ENCODE measurements around the gene MYL9.

MYL9 gene

DNA sequence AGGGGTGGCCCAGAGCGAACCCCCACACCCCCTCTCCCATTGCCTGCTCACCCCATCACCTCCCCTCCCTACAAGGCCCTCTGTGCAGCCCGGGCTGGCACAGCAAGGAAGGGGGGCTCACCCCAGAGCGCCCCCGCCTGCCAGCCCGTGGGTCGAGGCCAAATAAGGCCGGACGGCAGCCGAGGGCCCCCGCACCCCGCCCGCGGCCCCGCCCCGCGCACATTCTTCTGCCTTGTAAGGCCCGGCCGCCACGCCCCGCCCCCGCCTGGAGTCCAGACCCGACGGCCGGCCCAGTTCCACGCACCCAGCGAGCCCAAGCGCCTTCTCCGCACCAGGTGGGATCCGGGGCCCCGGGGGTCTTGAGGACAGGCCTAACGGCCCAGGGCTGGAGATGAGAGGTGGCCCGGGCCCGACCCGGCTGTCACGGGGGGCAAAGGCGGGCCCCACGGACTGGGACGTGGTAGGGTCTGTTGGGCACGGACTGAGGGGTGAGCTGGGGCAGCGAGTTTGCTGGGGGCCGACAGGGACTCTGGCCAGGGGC is at the start of gene MYL9:
Gene MYL9, plus strand, starts transcription at position 293 of the 541 bp plus-strand sequence. CDS start 3,366 bp downstream, outside the sequence.
- H3K4me1 Mint-ChIP-seq: peaks cover 19% of the 10 kb centered on the region
- no peaks in the 10 kb centered on the region for H3K9me3 Mint-ChIP-seq
- DNase-seq (no peak), ATAC-seq (peak; percentile 58)
- H3K4me3 Mint-ChIP-seq: peak within 1 kb of the TSS in 1 of 2 donors; percentile 37
- no peaks in the 10 kb centered on the region for H3K27me3 Mint-ChIP-seq
- peak within 1 kb of the TSS in 1 of 2 donors; percentile 76 for H3K27ac Mint-ChIP-seq

DNA sequence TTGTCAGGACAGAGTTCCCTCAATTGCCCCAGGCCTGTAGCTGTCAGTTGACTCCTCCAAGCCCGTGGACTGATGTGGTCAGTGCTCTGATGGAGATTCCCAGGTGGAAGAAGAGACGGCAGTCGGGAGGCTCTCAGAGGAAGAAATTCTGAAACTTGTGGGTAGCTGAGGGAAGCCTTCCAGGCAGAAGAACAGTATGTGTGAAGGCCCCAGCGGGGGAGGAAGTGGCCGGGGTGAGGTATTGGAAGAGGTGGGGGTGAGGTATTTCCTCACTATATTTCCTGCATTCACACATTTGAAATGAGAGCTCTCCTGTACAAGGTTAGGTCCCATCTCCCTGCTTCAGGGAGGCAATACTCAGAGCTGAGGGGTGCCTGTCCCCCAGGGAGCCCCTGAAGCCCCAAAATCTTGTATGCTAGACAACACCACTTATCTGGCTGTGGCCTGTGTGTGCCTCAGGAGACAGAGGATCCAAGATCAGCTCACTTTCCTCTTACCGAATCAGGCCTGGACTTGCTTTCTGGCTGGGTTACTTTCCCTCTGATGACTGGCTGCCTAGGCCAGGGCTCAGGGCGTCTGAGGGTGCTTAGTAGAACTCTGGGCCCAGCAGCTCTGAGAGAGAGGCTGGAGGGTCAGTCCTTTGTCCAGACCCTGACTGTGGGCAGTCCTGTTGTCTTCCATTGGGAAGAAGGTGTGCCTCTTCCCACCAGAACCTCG is 49.3 kb upstream of the MYL9 start:
- Mint-ChIP-seq H3K9me3 (no peaks in the 10 kb centered on the region), H3K4me1 (peaks cover 35% of the 10 kb centered on the region), H3K4me3 (peak overlapping the region; percentile 65 to 79), H3K27ac (peak overlapping the region; percentile 21 to 29), H3K27me3 (no peaks in the 10 kb centered on the region)
- peak; percentile 40 to 63 for DNase-seq
- ATAC-seq: peak; percentile 97

DNA sequence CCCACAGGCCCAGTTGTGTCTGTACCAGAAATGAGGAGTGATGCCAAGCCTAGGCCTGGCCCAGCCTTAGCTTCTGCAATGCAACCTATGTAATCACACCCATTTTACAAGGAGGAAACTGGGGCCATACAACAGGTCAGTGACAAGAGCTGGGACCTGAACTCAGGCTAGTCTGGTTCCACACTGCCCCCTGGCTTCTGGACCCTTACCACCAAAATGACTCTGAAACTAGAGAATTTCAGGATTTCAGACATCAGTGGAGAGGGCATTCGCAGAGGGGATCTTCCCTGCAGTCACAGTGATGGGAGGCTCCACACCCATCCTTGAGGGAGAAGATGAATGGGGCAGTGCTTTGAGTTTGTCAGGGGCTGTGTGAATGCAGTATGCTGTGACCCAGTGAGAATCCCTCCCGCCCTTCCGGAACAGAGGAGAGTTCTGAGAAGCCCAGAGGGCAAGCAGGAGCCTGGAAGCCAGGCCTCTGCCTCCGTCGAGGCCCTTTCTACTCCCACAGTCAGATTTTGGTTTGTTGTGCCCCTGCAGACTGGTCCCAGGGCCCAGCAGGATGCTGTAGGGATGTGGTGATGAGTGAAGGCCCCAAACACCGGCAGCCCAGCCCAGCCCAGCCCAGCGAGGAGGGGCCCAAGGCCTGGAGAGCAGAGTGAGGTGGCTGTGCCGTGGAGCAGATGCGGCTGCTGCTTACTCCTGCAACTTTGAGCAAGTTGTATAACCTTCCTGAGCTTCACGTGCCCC is 48.1 kb upstream of the MYL9 start:
- Mint-ChIP-seq H3K4me3 (no peak overlapping the region), H3K27me3 (no peaks in the 10 kb centered on the region), H3K4me1 (peaks cover 35% of the 10 kb centered on the region), H3K9me3 (no peaks in the 10 kb centered on the region), H3K27ac (no peak overlapping the region)
- DNase-seq: peak in 1 of 2 donors; percentile 18
- ATAC-seq: no peak

GRCh38 chr20:36493801-36494114 is 47.6 kb upstream of the MYL9 start:
- H3K27ac Mint-ChIP-seq: peak overlapping the region in 1 of 2 donors; percentile 13
- H3K4me3 Mint-ChIP-seq: no peak overlapping the region
- no peak for DNase-seq
- ATAC-seq: no peak
- H3K9me3 Mint-ChIP-seq: no peaks in the 10 kb centered on the region
- peaks cover 35% of the 10 kb centered on the region for H3K4me1 Mint-ChIP-seq
- no peaks in the 10 kb centered on the region for H3K27me3 Mint-ChIP-seq

DNA sequence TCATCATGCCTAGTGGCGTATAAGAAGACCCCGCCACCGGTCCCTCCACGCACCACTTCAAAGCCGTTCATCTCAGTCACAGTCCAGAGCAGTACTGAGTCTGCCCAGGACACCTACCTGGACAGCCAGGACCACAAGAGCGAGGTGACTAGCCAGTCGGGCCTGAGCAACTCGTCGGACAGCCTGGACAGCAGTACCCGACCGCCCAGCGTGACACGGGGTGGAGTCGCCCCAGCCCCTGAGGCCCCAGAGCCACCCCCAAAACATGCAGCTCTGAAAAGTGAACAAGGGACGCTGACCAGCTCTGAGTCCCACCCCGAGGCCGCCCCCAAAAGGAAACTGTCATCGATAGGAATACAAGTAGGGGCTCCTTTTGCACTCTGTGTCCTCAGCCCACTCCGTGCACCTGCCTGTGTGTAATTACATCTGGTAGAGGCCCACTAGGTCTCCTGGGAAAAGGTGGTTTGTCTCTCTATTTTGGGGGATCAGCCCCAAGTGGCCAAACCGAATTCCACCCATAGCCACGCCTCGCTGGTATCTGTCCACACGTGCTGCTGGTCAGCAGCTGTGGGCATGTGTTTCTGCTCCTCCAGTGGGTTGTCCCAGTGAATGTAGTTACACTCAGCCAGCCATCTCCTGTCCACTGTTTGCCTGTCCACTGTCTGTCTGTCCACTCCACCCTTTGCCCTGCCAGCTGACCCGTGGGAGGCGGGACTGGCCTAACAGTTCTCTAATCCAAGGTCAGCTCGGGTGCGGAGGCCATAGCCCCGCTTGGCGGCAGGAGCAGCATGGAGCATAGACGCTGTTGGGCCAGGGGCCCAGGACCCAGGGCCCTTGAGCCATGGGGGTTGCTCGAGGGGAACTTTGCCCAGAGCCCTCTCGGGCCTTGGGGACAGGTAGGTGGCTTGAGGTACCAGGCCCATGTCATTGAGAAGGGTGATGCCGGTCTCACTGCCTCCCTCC is 44.3 kb upstream of the MYL9 start:
- no peak for ATAC-seq
- Mint-ChIP-seq H3K4me1 (peaks cover 25% of the 10 kb centered on the region), H3K27ac (peak overlapping the region in 1 of 2 donors; percentile 88)

GRCh38 chr20:36497856-36498255 is 43.5 kb upstream of the MYL9 start:
- no peak for DNase-seq
- Mint-ChIP-seq H3K27ac (peak overlapping the region in 1 of 2 donors; percentile 51), H3K4me3 (no peak overlapping the region), H3K27me3 (no peaks in the 10 kb centered on the region), H3K9me3 (no peaks in the 10 kb centered on the region), H3K4me1 (peaks cover 21% of the 10 kb centered on the region)
- ATAC-seq: no peak

More for the DNA sequence above, 44.3 kb upstream of the MYL9 start:
- H3K27me3 Mint-ChIP-seq: no peaks in the 10 kb centered on the region
- H3K9me3 Mint-ChIP-seq: no peaks in the 10 kb centered on the region
- no peak overlapping the region for H3K4me3 Mint-ChIP-seq
- no peak for DNase-seq

DNA sequence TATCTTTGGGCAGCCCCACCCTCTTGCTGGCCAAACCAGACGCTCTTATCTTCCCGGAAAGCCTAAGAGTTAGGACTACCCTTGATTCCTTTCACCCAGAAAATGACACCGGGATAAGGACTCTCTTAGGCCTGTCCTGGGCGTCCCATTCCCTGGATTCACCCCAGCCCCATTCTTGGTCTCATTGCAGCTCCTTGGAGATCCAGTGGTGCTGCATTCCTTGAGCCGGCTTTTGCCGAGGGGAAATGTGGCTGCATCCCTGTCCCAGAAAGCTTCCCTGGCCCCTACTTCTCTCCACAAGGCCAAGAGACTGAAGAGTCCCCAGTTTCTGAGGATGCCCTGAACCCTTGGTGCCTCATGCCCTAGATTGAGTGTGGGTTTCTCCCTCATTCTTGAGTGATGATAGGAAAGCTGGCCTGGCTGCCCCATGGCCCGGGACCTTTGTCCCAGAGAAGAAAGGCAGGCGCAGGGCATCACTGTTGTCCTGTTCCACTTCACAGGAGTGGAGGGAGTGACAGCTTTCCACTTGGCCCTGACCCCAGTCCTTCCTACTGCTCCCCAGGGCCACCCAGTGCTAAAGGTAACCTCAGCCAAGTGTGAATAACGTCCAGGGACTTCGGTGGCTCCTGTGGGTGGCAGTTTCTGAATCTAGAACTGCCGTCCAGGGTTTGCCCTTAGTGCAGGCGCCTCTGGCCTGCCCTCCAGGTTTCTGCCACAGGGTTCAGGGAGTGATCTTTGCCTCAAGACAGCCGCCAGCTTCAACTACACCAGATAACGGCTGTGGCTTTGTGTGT is 42.7 kb upstream of the MYL9 start:
- DNase-seq: no peak
- H3K9me3 Mint-ChIP-seq: no peaks in the 10 kb centered on the region
- no peak for ATAC-seq
- H3K27me3 Mint-ChIP-seq: no peaks in the 10 kb centered on the region
- peak overlapping the region; percentile 54 to 74 for H3K27ac Mint-ChIP-seq
- peaks cover 17% of the 10 kb centered on the region for H3K4me1 Mint-ChIP-seq
- no peak overlapping the region for H3K4me3 Mint-ChIP-seq

DNA sequence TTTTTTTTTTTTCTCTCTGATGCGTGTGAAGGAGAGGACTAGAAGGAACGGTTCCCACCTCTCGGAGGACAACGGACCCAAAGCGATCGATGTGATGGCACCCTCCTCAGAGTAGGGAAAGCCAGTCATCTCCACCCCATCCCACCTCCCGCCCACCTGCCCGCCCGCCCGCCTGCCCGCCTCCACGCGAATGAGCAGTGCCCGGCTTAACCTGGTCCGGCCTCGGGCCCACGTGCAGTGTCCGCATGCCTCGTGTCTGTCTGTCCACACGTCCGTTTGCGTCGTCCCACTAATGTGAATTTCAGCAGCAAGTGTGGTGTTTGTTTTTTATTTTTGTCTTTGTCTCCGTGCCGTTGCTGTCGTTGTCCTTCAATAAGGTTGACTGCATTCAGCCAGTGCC is 42.1 kb upstream of the MYL9 start:
- Mint-ChIP-seq H3K27me3 (no peaks in the 10 kb centered on the region), H3K27ac (peak overlapping the region in 1 of 2 donors; percentile 54), H3K9me3 (no peaks in the 10 kb centered on the region), H3K4me1 (peaks cover 17% of the 10 kb centered on the region), H3K4me3 (no peak overlapping the region)
- ATAC-seq: no peak
- no peak for DNase-seq

DNA sequence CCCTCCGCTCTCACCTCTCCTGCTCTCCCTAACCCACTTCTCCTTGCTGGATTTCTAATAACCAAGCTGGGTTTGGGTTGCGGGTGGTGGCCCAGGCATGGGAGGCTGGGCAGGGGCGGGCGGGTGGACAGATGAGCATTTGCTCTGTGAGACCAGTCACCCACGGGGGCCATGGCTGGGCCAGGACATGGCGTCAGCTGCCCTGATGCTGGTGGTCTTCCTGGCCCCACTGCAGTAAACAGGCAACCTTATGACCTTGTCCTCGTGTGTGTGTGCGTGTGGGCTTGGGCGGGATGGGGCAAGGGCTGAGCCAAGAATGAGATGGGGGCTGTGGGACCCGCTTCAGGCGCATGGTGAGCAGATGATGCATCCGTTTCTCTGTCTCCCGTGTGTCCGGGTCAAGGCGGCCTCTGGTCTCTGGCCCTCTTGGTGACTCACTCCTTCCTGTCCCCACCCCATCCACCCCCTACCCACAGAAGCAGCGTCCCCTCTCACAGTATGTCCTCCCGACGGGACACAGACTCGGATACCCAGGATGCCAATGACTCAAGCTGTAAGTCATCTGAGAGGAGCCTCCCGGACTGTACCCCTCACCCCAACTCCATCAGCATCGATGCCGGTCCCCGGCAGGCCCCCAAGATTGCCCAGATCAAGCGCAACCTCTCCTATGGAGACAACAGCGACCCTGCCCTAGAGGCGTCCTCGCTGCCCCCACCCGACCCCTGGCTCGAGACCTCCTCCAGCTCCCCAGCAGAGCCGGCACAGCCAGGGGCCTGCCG is 41.4 kb upstream of the MYL9 start:
- ATAC-seq (no peak), DNase-seq (no peak)
- Mint-ChIP-seq H3K27ac (peak overlapping the region in 1 of 2 donors; percentile 77), H3K4me1 (peaks cover 17% of the 10 kb centered on the region), H3K4me3 (no peak overlapping the region), H3K27me3 (no peaks in the 10 kb centered on the region), H3K9me3 (no peaks in the 10 kb centered on the region)

DNA sequence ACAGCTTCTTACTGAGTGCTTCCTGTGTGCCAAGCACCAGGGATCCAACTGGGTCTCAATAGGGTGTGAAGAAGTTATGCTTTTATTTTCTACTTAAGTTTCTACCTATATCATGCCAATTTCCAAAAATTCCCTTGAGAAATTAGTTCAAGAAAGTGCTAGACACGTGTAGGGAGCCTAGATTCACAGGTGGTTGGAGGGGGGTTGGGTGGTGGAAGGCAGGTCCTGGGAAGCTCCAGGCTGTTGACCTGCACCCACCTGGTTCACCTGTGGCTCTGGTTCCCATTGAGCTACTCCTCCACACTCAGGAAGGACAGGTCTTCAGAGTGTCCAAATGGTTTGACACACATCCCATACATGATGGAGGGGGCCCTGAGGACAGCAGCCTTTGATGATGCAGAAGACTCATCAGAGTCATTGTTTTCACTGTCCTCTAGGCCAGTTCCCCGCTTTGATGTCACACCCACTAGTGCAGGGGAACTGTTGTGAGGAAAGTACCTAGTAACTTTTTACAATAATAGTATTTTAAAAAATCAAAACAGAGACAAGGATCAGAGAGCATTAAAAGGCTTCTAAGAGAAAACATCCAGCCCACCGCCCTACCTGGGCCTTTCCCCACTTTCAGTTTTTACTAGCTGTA is 39.8 kb upstream of the MYL9 start:
- no peaks in the 10 kb centered on the region for H3K27me3 Mint-ChIP-seq
- ATAC-seq: peak; percentile 74

GRCh38 chr20:36504295-36504694 is 37.0 kb upstream of the MYL9 start:
- Mint-ChIP-seq H3K4me1 (peaks cover 17% of the 10 kb centered on the region), H3K4me3 (no peak overlapping the region)
- ATAC-seq: no peak

More for the DNA sequence above, 39.8 kb upstream of the MYL9 start:
- no peak for DNase-seq
- Mint-ChIP-seq H3K27ac (peak overlapping the region; percentile 33 to 71), H3K4me3 (peak overlapping the region in 1 of 2 donors; percentile 19), H3K9me3 (no peaks in the 10 kb centered on the region), H3K4me1 (peaks cover 17% of the 10 kb centered on the region)

GRCh38 chr20:36506253-36506652 is 35.1 kb upstream of the MYL9 start:
- no peak for DNase-seq
- H3K4me1 Mint-ChIP-seq: peaks cover 15% of the 10 kb centered on the region
- no peak overlapping the region for H3K4me3 Mint-ChIP-seq
- ATAC-seq: peak; percentile 69
- no peaks in the 10 kb centered on the region for H3K27me3 Mint-ChIP-seq
- H3K27ac Mint-ChIP-seq: no peak overlapping the region
- H3K9me3 Mint-ChIP-seq: no peaks in the 10 kb centered on the region

More at GRCh38 chr20:36504295-36504694, 37.0 kb upstream of the MYL9 start:
- Mint-ChIP-seq H3K27ac (no peak overlapping the region), H3K9me3 (no peaks in the 10 kb centered on the region), H3K27me3 (no peaks in the 10 kb centered on the region)
- no peak for DNase-seq

GRCh38 chr20:36507746-36508145 is 33.6 kb upstream of the MYL9 start:
- Mint-ChIP-seq H3K27me3 (no peaks in the 10 kb centered on the region), H3K4me1 (peaks cover 5% of the 10 kb centered on the region), H3K9me3 (no peaks in the 10 kb centered on the region), H3K27ac (no peak overlapping the region), H3K4me3 (no peak overlapping the region)
- ATAC-seq (no peak), DNase-seq (no peak)
